GM18508 (cell line): ENCODE data around the gene WWTR1.

Experiments used
- ATAC-seq: cut with Tn5 transposase; IDR thresholded peaks from one replicate; pipeline ENCODE4 v1.9.1; 2021; ENCODE audit warnings: moderate number of reproducible peaks; ENCODE audit not compliant: insufficient read depth, unreplicated experiment

WWTR1 gene

GRCh38 chr3:149657926-149658743 lies at the start of gene WWTR1:
Gene WWTR1 (minus strand): TSS chr3:149658025. CDS start chr3:149657306, 719 bp downstream.
- ATAC-seq: no peak

- no peak for ATAC-seq
Observed at GRCh38 chr3:149706905-149707304, 49.1 kb upstream of the WWTR1 start.

- no peak for ATAC-seq
Observed at GRCh38 chr3:149705416-149705815, 47.6 kb upstream of the WWTR1 start.

- no peak for ATAC-seq
Observed at GRCh38 chr3:149703466-149703865, 45.6 kb upstream of the WWTR1 start.

- ATAC-seq: no peak
Observed at GRCh38 chr3:149702691-149703441, 45.0 kb upstream of the WWTR1 start.

- no peak for ATAC-seq
Observed at GRCh38 chr3:149701977-149702350, 44.1 kb upstream of the WWTR1 start.

- no peak for ATAC-seq
Observed at GRCh38 chr3:149701206-149701976, 43.6 kb upstream of the WWTR1 start.

GRCh38 chr3:149688122-149688757 lies 30.4 kb upstream of the WWTR1 start:
- ATAC-seq: no peak

- no peak for ATAC-seq
Observed at GRCh38 chr3:149686996-149687395, 29.2 kb upstream of the WWTR1 start.

GRCh38 chr3:149678351-149678950 lies 20.6 kb upstream of the WWTR1 start:
- no peak for ATAC-seq

GRCh38 chr3:149673393-149673792 lies 15.6 kb upstream of the WWTR1 start:
- no peak for ATAC-seq

- no peak for ATAC-seq
Observed at GRCh38 chr3:149670742-149671492, 13.1 kb upstream of the WWTR1 start.

- no peak for ATAC-seq
Observed at GRCh38 chr3:149667576-149667975, 9.8 kb upstream of the WWTR1 start.

- no peak for ATAC-seq
Observed at GRCh38 chr3:149663966-149664365, 6.1 kb upstream of the WWTR1 start.

- no peak for ATAC-seq
Observed at GRCh38 chr3:149662240-149662887, 4.5 kb upstream of the WWTR1 start.

GRCh38 chr3:149660462-149660861 lies 2.6 kb upstream of the WWTR1 start:
- no peak for ATAC-seq

- no peak for ATAC-seq
Observed at GRCh38 chr3:149658744-149659497, 1.1 kb upstream of the WWTR1 start.

- ATAC-seq: no peak
Observed at GRCh38 chr3:149657321-149657925, 402 bp downstream of the WWTR1 start.
